Heart left ventricle (tissue), 16 donors: ENCODE measurements around the gene LRRC36. TPM values are rescaled to one million over a fixed set of nuclear protein-coding genes. Genes with fewer than 3 reads are reported as not detected.

Source experiments
- ATAC-seq, 4 donors: fragments of 200-7000 bp; cut with Tn5 transposase; one replicate each; pipeline ENCODE4 v1.9.1; 2020 to 2022; ENCODE audit warnings: moderate library complexity in 4 of 4, mild to moderate bottlenecking in 3 of 4, moderate number of reproducible peaks in 1 of 4
- DNase-seq, 5 donors: peaks; one replicate each; pipeline ENCODE4 v3.0.0-alpha.2; 2020
- H3K27ac ChIP-seq, 12 donors: fragments of 200-600 bp; sonication (generic) in 4 of 12; one replicate each; pipeline versions ENCODE4 v1.5.0 to v1.8.0; 2016 to 2022; ENCODE audit warnings: mild to moderate bottlenecking in 2 of 12
- H3K27me3 ChIP-seq, 9 donors: fragments of 200-600 bp; sonication (generic) in 2 of 9; one replicate each; pipeline versions ENCODE4 v1.5.1 to v1.8.0; 2016 to 2022; ENCODE audit warnings: mild to moderate bottlenecking in 3 of 9
- H3K36me3 ChIP-seq, 9 donors: fragments of 200-600 bp; sonication (generic) in 2 of 9; one replicate each; pipeline versions ENCODE4 v1.5.0 to v1.8.0; 2018 to 2022; ENCODE audit warnings: mild to moderate bottlenecking in 2 of 9
- H3K4me1 ChIP-seq, 12 donors: fragments of 200-600 bp; sonication (generic) in 4 of 12; one replicate each; pipeline versions ENCODE4 v1.5.0 to v1.8.0; 2016 to 2022; ENCODE audit warnings: mild to moderate bottlenecking in 3 of 12
- H3K4me3 ChIP-seq, 12 donors: fragments of 200-600 bp; sonication (generic) in 4 of 12; one replicate each; pipeline versions ENCODE4 v1.5.0 to v1.8.0; 2017 to 2022; ENCODE audit warnings: mild to moderate bottlenecking in 9 of 12, moderate library complexity in 4 of 12
- H3K9me3 ChIP-seq, 12 donors: fragments of 200-600 bp; sonication (generic) in 4 of 12; one replicate each; pipeline versions ENCODE4 v1.5.0 to v1.8.0; 2016 to 2022; ENCODE audit warnings: mild to moderate bottlenecking in 1 of 12
- POLR2A ChIP-seq, 2 donors: fragments of 450-650 bp; IDR thresholded peaks; one replicate each; pipeline ENCODE4 v1.6.1; 2017; ENCODE audit warnings: antibody characterized with exemption in 2 of 2, mild to moderate bottlenecking in 2 of 2, moderate library complexity in 2 of 2
- WGBS, 4 donors: extraction: QIAGEN DNeasy Blood & Tissue Kit in 2 of 4; methylation state at CpG; one replicate each; pipeline versions ENCODE4 v1.1.5 to v1.1.7; 2013 to 2018; 5-methylcytosine and 5-hydroxymethylcytosine counted together
- intact Hi-C, 10 donors: fragments of 100-400 bp; cut with DNase I; formaldehyde crosslinking; loops; one replicate each; pipeline versions ENCODE4 v1.11.1 to v1.14.2; 2022
- polyA plus RNA-seq, 2 donors: library from polyadenylated mRNA; stranded (reverse); fragments of 200-250 nt; gene quantifications; one replicate each; pipeline ENCODE4 v1.2.3, GENCODE V29; 2013
- total RNA-seq, 9 donors: library from RNA; depleted of rRNA in 2 of 9; stranded (reverse); fragments of >200 nt in 2 of 9; fragmentation: NEBNext Ultra II Directional in 3 of 9; extraction: Animal tissue kit (Norgen Biotek cat#: 25700) in 3 of 9; gene quantifications; one replicate each; pipeline versions ENCODE4 v1.1.0 to v1.2.4, GENCODE V29; 2016 to 2023
- TF ChIP-seq, protein P1 (sequence below), 12 donors: fragments of 200-600 bp; sonication (generic) in 4 of 12; IDR thresholded peaks; one replicate each; pipeline versions ENCODE4 v1.5.0 to v1.8.0; 2018 to 2022; ENCODE audit warnings: antibody characterized with exemption in 12 of 12, mild to moderate bottlenecking in 5 of 12
- donor health status: ischemic (EF 13 %, LVEDD 7.1; RV severe dilation, severe dysfunction).
- donor health status: healthy with polysubstance abuse.
- donor health status: DM: no; HTN: yes; CAD: no.
- donor health status: DM: no; HTN: no; CAD: no.
- donor health status: ischemic (EF 25% LVEDD 6.9; RV normal size, moderate dysfunction).
- donor health status: ischemic (EF 25% LVEDD 5.7; RV mildly dilated, moderate dysfunction).
- donor health status: healthy.
- donor health status: DM: yes; HTN: yes; CAD: no.
- donor health status: ischemic (EF 35%, LVEDD 5.7; RV mildly dilated, moderate dysfunction).
- donor health status: nonischemic (EF 11% LVEDD 7.7; RV severe dilation, severe dysfunction).
- donor health status: DM: yes; HTN: yes; CAD: no.
- donor health status: PGD.
- donor health status: ischemic (EF 29% LVEDD 5.4; RV normal size, mild dysfunction).
- donor health status: nonischemic (EF 23%, LVEDD 6.1; RV moderate dilation, normal function).

The LRRC36 gene
- total and polyA plus RNA-seq, 11 donors = 0.15 to 0.42 (median 0.27) TPM; not detected in 8

GRCh38 chr16:67281536-67282446 lies 44.8 kb upstream of the LRRC36 start:
- Histone ChIP-seq H3K27ac (no peak overlapping the region), H3K4me1 (peaks cover 0 to 25% (median 7%) of the 10 kb centered on the region in 12 donors), H3K36me3 (no peaks in the 10 kb centered on the region), H3K27me3 (peaks cover 0 to 3% (median 0%) of the 10 kb centered on the region in 9 donors), H3K4me3 (no peak overlapping the region), H3K9me3 (no peaks in the 10 kb centered on the region)
- WGBS, 4 donors = 90 to 93% (median 93%) methylated on average over 10 to 14 of the region's 14 CpGs
- ATAC-seq (no peak), DNase-seq (peak in 1 of 5 donors; percentile 11)
- intact Hi-C loops = loop anchor here in 3 of 10 donors (10.0 kb wide), 1 partner anchor 113 kb away; the partner anchor contains the start of gene TPPP3 (in 3 of the 3)
- TF ChIP-seq, protein P1, sequence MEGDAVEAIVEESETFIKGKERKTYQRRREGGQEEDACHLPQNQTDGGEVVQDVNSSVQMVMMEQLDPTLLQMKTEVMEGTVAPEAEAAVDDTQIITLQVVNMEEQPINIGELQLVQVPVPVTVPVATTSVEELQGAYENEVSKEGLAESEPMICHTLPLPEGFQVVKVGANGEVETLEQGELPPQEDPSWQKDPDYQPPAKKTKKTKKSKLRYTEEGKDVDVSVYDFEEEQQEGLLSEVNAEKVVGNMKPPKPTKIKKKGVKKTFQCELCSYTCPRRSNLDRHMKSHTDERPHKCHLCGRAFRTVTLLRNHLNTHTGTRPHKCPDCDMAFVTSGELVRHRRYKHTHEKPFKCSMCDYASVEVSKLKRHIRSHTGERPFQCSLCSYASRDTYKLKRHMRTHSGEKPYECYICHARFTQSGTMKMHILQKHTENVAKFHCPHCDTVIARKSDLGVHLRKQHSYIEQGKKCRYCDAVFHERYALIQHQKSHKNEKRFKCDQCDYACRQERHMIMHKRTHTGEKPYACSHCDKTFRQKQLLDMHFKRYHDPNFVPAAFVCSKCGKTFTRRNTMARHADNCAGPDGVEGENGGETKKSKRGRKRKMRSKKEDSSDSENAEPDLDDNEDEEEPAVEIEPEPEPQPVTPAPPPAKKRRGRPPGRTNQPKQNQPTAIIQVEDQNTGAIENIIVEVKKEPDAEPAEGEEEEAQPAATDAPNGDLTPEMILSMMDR (IDR thresholded peaks at IDR 0.05) = no peak
- no peak for TF ChIP-seq POLR2A (IDR thresholded peaks at IDR 0.05)

GRCh38 chr16:67282447-67282805 lies 44.2 kb upstream of the LRRC36 start:
- no peaks in the 10 kb centered on the region for H3K36me3 ChIP-seq
- DNase-seq (peak in 1 of 5 donors; percentile 6), ATAC-seq (no peak)
- H3K4me3 ChIP-seq = no peak overlapping the region
- no peak overlapping the region for H3K27ac ChIP-seq
- 95 to 98% (median 96%) methylated on average over 10 of the region's 10 CpGs for WGBS, 4 donors
- intact Hi-C loops = loop anchor here in 3 of 10 donors (10.0 kb wide), 1 partner anchor 112 kb away; the partner anchor contains the start of gene TPPP3 (in 3 of the 3)
- peaks cover 0 to 21% (median 7%) of the 10 kb centered on the region in 12 donors for H3K4me1 ChIP-seq
- H3K27me3 ChIP-seq = peaks cover 0 to 3% (median 0%) of the 10 kb centered on the region in 9 donors
- TF ChIP-seq, protein P1 (IDR thresholded peaks at IDR 0.05) = no peak
- TF ChIP-seq POLR2A (IDR thresholded peaks at IDR 0.05) = no peak
- H3K9me3 ChIP-seq = no peaks in the 10 kb centered on the region

DNA sequence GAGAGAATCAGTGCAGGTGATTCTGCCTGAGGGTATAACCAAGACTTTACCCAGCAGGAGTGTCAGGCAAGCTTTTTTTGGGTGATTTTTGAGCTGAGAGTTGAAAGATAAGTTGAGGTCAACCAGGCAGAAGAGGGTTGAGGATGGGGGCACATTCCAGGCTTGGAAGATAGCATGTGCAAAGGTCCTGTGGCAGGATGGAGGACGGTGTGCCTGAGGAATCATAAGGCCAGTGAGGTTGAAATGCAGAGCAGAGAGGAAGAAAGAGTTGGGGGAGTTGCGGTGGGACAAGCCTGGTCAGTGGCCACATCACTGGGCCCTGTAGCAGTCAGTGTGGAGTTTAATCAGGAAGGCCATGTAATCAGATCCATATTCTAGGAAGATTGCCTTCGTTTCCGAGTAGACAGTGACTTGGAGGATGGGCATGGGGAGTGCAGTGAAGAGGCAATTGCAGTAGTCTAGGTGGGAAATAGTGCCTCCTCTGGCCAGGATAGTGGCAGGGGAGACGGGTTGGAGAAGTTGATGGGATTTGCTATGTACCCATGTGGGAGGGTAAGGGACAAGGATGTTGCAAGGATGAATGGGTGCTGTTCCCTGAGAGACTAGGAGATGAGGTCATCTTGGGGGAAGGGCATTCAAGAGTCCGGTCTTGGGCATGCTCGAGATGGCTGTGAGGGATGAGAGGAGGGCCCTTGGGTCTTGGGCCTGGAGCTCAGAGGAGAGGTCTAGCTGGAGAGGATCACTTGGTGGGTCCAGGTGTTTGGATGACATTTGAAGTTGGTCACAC lies 43.4 kb upstream of the LRRC36 start:
- no peak for ATAC-seq
- peaks cover 0 to 3% (median 0%) of the 10 kb centered on the region in 9 donors for H3K27me3 ChIP-seq
- TF ChIP-seq, protein P1 (IDR thresholded peaks at IDR 0.05) = no peak
- no peak for TF ChIP-seq POLR2A (IDR thresholded peaks at IDR 0.05)
- 89 to 95% (median 92%) methylated on average over 7 of the region's 7 CpGs for WGBS, 4 donors
- no peaks in the 10 kb centered on the region for H3K36me3 ChIP-seq
- H3K4me3 ChIP-seq = no peak overlapping the region
- no peaks in the 10 kb centered on the region for H3K9me3 ChIP-seq
- H3K4me1 ChIP-seq = peaks cover 0 to 13% (median 6%) of the 10 kb centered on the region in 12 donors
- no peak for DNase-seq
- H3K27ac ChIP-seq = no peak overlapping the region
- intact Hi-C loops = loop anchor here in 3 of 10 donors (10.0 kb wide), 1 partner anchor 112 kb away; the partner anchor contains the start of gene TPPP3 (in 3 of the 3)
